ENCODE measurements around the gene NEDD4L. TPM values are rescaled to one million over a fixed set of nuclear protein-coding genes. Genes with fewer than 3 reads are reported as not detected.

Gene NEDD4L
- total RNA-seq, 4 donors from 2014 or later: 22.7 to 39.9 (median 34.7) TPM

DNA sequence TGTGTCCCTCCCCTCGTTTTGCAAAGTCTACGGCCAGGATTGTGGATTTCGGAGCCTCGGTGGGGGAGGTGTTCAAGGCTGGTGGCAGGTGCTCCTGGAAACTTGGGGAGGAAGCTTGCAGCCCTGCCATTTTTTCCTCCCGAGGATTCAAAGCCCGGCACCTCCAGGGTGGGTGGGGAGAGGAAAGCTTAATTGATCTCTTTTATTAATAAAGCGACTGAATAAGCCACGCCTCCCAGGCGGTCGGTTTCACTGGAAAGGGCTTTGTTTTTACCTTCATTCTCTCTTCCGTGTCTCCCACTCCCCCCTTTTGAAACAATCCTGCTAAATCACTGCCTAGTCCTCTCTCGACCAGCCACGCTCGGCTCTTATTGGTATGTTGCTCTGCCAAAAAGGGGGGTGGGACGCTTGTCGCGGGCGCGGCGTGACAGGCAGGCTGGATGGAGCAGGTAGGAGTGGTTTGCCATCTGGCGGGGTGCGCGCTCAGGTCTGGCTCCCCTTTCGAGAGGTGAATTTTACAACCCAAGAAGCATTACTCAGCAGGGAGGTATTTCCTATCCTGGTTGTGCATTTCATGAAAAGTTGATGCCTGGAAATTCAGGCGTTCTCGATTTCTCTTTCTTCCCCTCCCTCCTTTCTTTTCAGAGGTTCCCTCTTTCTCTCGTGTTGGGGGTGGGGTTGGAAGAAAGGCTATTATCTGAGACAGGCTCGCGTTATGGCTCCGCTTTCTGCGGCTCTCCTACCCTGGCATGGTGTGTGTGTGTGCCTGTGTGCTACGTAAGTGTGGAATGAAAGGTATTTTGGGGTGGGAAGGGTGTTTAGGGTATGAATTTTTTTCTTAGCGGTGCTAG lies 1.4 kb downstream of the NEDD4L start:
- intact Hi-C loops (cut with DNase I): loop anchor here (5.0 to 10.0 kb wide), 3 partner anchors 132 to 421 kb away; partner anchors contain the start of gene NARS1

DNA sequence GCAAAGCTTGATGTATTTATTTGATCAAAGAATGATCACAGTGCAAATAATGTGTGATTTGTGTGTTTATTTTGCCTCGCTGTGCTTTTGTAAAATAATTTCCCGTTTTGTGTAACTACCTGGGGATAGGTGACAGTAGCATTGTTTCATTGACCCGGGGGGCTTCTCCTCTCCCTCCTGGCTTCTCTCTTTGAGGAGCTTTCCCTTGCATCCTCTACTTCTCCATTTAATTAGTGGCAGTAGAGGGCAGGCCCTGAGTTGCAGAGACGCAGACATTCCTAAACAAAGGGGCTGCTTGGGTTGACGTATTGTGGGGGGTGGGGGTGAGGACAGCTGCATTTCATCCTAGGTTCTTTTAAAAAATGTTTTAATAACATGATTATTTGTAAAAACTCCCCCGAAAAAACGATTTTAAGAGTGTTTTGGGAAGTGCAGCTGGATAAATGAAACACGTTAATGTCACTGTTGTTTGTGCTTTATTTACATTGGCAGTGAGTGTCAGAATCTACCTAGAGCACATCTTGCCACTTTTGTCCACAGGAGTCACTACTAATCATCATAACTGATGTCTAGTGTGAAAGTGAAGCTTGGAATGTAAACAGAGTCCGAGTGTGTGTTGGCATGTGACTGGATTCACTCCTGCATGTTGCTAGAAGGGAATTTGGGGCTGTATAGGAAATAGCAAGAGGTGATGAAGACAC lies 2.2 kb downstream of the NEDD4L start:
- intact Hi-C loops (cut with DNase I): loop anchor here (5.0 to 10.0 kb wide), 3 partner anchors 131 to 421 kb away; partner anchors contain the start of gene NARS1
- peaks cover 0 to 4% (median 0%) of the 10 kb centered on the region in 4 donors for H3K9me3 ChIP-seq
- H3K4me3 ChIP-seq: peak overlapping the region; percentile 87 to 97 (median 92)
- peak overlapping the region; percentile 82 to 90 (median 87) for H3K27ac ChIP-seq (replicated peaks in 1 of 4)
- no peaks in the 10 kb centered on the region for H3K36me3 ChIP-seq
- DNase-seq (ENCODE audit: extremely low spot score): no peak
- TF ChIP-seq EP300 (IDR thresholded peaks at IDR 0.05) (no peak), POLR2A (IDR thresholded peaks at IDR 0.05; ENCODE audit: low read depth) (no peak), POLR2AphosphoS5 (IDR thresholded peaks at IDR 0.05) (no peak)
- TF ChIP-seq, protein P1, sequence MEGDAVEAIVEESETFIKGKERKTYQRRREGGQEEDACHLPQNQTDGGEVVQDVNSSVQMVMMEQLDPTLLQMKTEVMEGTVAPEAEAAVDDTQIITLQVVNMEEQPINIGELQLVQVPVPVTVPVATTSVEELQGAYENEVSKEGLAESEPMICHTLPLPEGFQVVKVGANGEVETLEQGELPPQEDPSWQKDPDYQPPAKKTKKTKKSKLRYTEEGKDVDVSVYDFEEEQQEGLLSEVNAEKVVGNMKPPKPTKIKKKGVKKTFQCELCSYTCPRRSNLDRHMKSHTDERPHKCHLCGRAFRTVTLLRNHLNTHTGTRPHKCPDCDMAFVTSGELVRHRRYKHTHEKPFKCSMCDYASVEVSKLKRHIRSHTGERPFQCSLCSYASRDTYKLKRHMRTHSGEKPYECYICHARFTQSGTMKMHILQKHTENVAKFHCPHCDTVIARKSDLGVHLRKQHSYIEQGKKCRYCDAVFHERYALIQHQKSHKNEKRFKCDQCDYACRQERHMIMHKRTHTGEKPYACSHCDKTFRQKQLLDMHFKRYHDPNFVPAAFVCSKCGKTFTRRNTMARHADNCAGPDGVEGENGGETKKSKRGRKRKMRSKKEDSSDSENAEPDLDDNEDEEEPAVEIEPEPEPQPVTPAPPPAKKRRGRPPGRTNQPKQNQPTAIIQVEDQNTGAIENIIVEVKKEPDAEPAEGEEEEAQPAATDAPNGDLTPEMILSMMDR (IDR thresholded peaks at IDR 0.05): no peak
- H3K27me3 ChIP-seq: no peaks in the 10 kb centered on the region
- peaks cover 4 to 43% (median 40%) of the 10 kb centered on the region in 4 donors for H3K4me1 ChIP-seq
- WGBS: 35% methylated on average over 9 of the region's 9 CpGs

More for the DNA sequence above, 1.4 kb downstream of the NEDD4L start:
- H3K36me3 ChIP-seq: no peaks in the 10 kb centered on the region
- peak overlapping the region; percentile 87 to 97 (median 92) for H3K4me3 ChIP-seq
- H3K27ac ChIP-seq (replicated peaks in 1 of 4): peak overlapping the region; percentile 82 to 90 (median 87)
- H3K27me3 ChIP-seq: no peaks in the 10 kb centered on the region
- 3% methylated on average over 33 of the region's 33 CpGs for WGBS
- no peak for DNase-seq (ENCODE audit: extremely low spot score)
- no peak for TF ChIP-seq POLR2A (IDR thresholded peaks at IDR 0.05; ENCODE audit: low read depth)
- H3K9me3 ChIP-seq: peaks cover 0 to 4% (median 0%) of the 10 kb centered on the region in 4 donors
- H3K4me1 ChIP-seq: peaks cover 4 to 43% (median 40%) of the 10 kb centered on the region in 4 donors

GRCh38 chr18:58046794-58047555 lies 2.9 kb downstream of the NEDD4L start:
- WGBS: 76% methylated on average over 12 of the region's 12 CpGs
- intact Hi-C loops (cut with DNase I): loop anchor here (5.0 to 10.0 kb wide), 3 partner anchors 130 to 422 kb away; partner anchors contain the start of gene NARS1
- no peaks in the 10 kb centered on the region for H3K27me3 ChIP-seq
- peak overlapping the region in 3 of 4 donors; percentile 88 to 97 (median 96) for H3K4me3 ChIP-seq
- TF ChIP-seq POLR2AphosphoS5 (IDR thresholded peaks at IDR 0.05): no peak
- TF ChIP-seq EP300 (IDR thresholded peaks at IDR 0.05): no peak
- TF ChIP-seq, protein P1 (IDR thresholded peaks at IDR 0.05): no peak
- TF ChIP-seq POLR2A (IDR thresholded peaks at IDR 0.05; ENCODE audit: low read depth): no peak
- H3K9me3 ChIP-seq: peaks cover 0 to 4% (median 0%) of the 10 kb centered on the region in 4 donors
- peak overlapping the region; percentile 82 to 90 (median 87) for H3K27ac ChIP-seq (replicated peaks in 1 of 4)
- no peak for DNase-seq (ENCODE audit: extremely low spot score)
- peaks cover 4 to 46% (median 40%) of the 10 kb centered on the region in 4 donors for H3K4me1 ChIP-seq
- H3K36me3 ChIP-seq: no peaks in the 10 kb centered on the region

DNA sequence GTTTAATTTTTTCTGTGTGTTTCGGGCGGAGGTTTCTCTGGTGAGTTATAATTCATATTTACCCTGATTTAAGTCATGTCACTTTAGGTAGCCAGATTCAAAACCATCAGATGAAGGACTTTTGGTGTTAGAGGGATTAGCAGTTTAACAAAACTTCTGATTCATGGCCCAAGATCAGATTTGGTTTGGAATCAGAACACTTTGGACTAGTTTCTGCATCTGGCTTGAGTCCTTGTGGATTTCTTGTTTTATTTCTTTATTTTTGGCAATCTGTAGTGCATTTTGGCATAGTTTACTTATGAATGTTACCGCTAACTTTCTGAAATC lies 3.5 kb downstream of the NEDD4L start:
- no peak for DNase-seq (ENCODE audit: extremely low spot score)
- Histone ChIP-seq H3K27ac (replicated peaks in 1 of 4) (peak overlapping the region; percentile 82 to 90 (median 87)), H3K4me1 (peaks cover 4 to 50% (median 40%) of the 10 kb centered on the region in 4 donors), H3K4me3 (no peak overlapping the region), H3K36me3 (no peaks in the 10 kb centered on the region), H3K27me3 (no peaks in the 10 kb centered on the region), H3K9me3 (peaks cover 0 to 4% (median 0%) of the 10 kb centered on the region in 4 donors)
- TF ChIP-seq POLR2A (IDR thresholded peaks at IDR 0.05; ENCODE audit: low read depth): no peak
- TF ChIP-seq EP300 (IDR thresholded peaks at IDR 0.05): no peak
- no peak for TF ChIP-seq POLR2AphosphoS5 (IDR thresholded peaks at IDR 0.05)
- TF ChIP-seq, protein P1 (IDR thresholded peaks at IDR 0.05): no peak
- intact Hi-C loops (cut with DNase I): loop anchor here (5.0 to 10.0 kb wide), 3 partner anchors 130 to 423 kb away; partner anchors contain the start of gene NARS1
- 89% methylated on average over 3 of the region's 3 CpGs for WGBS

Measured in esophagus muscularis mucosa (tissue), 4 donors.